NCI-H82 treated with DMSO at 0.1 percent for 48 hours (cell line): ENCODE measurements around the gene CHTF18.
"Not testable (repeated sequence)": the region's sequence is repeated elsewhere in the genome, so short reads cannot be mapped to it uniquely, and the experiment has no call there.

Source experiments
- DNase-seq: peaks from one replicate; lab custom pipeline; 2025; ENCODE audit not compliant: unreplicated experiment; lab: John Stamatoyannopoulos, UW

Gene CHTF18

DNA sequence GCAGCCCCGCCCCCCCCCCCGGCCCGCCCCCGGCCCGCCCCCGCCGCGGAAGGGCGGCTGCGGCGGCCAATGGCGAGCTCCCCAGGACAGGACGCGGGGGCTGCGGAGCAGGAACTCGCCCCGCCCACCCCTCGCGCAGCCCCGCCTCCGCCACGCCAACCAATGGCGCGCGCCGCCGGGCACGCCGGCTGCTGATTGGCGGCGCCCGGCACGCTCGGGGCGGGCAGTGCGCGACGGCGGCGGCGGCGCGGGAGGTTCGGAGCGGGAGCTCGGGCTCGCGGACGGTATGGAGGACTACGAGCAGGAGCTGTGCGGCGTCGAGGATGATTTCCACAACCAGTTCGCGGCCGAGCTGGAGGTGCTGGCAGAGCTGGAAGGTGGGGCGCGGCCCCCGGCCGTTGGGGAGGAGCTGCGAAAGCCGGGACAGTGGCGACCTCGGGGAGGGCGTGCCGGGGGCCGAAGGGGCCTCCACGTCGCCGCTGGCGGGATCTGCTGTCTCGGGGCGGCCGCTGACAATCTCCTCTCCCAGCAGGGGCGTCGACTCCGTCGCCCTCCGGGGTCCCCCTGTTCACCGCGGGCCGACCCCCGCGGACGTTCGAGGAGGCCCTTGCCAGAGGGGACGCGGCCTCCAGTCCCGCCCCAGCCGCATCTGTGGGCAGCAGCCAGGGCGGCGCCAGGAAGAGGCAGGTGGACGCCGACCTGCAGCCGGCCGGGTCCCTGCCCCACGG lies at the start of gene CHTF18:
TSS of gene CHTF18 (plus strand) at position 222 of the 728 bp plus-strand sequence. CDS start at position 287, 65 bp downstream.
- DNase-seq: peak; percentile 50

DNA sequence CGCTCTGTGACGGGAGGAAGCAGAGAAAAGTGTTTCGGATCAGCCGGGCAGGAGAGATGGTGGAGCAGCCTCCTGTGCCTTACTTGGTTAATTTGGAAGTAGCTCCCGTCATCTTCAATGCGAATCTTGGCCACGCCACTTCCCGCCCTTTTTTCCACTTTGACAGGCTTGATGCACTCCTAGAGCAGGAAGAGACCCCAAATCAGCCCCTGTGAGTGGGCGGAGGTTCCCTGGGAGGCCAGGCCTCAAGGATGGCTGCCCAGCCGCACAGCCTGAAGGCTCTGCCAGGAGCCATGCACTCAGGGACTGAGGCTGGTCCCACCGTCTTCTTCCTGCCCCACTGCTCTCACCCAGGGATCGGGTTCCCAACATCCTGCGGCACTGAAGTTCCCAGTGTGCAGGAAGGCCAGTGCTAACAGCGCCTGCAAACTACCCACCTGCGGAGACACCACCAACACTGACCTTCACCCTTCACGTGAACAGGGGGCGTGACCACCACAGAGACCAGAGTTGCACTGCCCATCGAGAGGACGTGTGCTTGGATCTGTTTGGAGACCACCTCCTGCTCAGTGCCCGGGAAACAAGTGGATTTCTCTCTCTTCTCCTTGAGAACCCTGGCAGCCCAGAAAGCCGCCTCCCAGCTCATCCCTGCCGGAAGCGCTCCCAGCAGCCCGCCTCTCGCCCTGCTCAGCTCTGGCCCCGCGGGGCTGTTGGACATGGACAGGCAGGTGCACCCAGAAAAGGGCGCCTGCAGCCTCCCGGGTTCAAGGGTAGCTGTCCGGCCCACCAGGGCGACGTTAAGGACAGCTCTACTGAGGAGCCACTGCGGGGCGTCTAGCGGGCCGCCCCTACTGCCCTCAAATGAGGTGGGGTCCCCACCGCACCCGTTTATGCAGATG lies 48.6 kb upstream of the CHTF18 start:
- DNase-seq: no peak

DNA sequence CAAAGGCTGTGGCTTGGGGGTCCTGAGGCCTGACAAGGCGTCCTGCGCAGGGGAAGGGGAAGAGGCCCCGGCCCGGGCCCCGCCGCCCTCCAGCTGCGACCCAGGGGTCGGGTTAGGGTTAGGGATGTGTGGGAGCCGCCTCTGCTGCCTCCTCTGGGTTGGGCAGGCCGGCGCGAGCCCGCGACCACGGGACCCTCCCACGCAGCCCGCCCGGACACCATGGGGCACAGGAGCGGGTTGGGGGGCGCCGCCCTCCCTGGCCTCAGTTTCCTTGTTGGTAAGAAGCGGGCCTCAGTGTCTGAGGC lies 48.0 kb upstream of the CHTF18 start:
- DNase-seq: no peak

DNA sequence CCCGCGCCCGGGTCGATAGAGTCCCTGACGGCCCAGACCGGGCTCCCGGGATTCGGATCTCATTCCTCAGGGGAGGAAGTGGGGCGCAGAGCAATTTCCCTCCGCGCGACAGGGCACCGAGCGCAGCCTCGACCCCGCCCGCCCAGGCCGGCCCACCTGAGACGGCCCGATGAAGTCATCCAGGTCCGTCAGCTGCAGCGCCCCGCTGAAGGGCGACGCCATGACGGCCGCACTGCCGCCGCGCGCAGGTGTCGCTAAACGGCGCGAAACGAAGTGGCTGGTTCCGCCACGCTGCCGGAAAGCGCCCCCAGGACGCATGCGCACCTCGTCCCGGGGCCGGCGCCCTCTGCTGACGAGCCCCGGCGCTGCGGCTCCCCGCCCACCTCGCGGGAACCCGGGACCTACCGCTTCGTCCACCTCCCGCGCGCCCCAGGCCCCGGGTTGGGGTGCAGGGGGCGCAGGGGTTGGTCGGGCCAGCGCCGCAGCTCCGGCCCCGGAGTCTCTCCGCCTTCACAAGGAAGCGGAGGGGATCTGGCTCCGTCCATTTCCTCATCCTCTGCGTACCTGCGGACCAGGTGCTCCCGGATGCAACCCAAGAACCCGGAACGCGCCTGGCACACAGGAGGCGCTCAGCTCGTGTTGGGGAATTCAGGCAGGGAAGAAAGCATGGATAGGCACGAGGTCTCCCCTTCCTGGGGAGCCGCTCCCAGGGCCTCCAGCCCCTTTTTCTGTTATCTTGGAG lies 47.5 kb upstream of the CHTF18 start, which contains the start of gene CIAO3:
TSS of gene CIAO3 (minus strand) at position 234 of the 742 bp plus-strand sequence. CDS start at position 222, 12 bp downstream.
- peak; percentile 16 for DNase-seq

DNA sequence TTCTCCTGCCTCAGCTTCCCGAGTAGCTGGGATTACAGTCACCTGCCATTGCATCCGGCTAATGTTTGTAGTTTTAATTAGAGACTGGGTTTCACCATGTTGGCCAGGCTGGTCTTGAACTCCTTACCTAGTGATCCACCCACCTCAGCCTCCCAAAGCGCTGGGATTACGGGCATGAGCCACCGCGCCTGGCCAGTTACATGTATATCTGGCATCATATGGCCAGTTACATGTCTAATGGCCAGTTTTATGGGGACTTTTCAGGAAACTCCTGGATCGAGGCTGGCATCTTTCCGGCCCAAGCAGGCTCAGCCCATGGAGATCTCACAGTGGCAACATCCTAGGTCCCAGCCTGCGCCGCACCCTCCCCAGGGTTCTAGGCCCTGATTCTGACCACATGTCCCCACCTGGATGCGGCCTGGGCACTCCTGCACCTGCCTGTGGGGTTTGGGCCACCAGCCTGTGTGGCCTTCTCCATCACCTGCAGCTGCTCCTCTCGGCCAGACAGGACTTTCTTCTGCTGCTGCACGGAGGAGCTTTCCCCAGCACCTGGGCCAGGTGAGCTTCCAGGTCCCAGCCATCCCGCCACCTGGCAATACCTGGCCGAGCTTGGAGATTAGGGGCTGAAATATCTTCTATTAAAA lies 46.3 kb upstream of the CHTF18 start:
- no peak for DNase-seq

DNA sequence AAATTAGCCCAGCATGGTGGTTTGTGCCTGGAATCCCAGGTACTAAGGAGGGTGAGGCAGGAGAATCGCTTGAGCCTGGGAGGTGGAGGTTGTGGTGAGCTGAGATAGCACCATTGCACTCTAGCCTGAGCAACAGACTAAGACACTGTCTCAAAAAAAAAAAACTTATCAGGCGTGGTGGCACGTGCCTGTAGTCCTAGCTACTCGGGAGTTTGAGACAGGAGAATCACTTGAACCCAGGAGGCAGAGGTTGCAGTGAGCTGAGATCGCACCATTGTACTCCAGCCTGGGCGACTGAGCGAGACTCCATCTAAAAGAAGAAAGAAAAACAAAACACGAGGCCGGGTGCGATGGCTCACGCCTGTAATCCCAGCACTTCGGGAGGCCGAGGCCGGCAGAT lies 45.5 kb upstream of the CHTF18 start:
- not testable (repeated sequence) for DNase-seq

DNA sequence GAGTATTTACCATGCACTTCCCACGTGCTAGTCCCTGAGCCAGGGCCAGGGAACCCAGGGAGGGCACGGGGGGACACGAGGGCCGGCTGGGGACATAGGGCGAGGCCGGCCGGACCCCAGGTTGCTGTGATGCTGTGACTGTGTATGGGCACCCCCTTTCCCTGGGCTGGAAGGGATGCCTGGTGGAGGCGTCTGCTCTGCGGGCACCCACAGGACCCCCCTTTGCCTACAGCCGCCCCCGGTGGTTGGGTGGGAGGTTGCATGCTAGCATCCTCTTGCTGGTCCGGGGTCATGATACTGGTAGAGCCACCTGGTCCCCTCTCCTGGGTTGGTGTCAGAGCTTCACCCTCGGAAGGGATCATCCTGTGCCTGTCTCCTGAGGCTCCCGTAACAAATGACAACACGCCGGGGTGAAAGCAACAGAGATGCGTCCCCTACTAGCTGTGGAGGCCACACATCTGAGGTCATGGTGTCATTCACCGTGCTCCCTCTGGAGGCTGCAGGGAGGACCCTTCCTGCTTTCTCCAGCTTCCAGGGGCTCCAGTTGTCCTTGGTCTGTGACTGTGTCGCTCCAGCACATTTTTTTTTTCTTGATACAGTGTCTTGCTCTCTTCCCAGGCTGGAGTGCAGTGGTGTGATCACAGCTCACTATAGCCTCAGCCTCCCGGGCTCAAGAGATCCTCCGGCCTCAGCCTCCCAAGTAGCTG lies 44.5 kb upstream of the CHTF18 start:
- DNase-seq: no peak

DNA sequence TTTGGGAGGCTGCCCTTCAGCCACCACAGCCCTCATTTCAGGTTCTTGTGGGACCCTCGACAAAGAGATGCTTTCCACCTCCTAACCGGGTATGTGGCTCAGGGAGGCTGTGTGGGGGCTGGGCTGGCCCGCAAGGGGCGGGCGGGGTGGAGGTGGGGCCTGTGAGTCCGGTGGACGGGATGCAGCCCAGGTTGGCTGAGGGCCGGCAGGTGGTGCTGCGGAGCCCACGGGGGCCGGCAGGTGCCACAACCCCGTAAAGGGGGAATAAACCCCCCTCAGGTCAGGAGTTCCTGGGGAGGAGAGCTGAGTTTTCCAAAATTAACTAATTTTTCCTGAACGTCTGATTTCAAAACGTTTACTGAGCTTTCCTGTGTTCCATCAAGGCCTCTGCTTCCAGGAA lies 42.7 kb upstream of the CHTF18 start:
- no peak for DNase-seq

DNA sequence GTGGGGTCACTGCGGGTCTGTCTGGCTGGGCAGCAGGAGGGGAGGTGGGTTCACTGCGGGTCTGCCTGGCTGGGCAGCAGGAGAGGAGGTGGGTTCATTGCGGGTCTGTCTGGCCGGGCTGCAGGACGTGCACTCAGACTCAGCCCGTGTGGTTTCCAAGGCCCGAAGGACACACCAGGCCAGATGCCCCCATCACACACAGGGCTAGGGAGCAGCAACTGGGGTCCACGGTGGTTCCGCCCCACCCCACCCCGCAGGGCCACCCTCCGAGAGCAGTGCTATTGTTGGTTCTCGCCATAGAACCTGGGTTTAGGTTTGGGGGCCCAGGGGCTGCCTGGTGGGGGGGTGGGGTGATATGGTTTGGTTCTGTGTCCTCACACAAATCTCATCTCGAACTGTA lies 41.8 kb upstream of the CHTF18 start:
- DNase-seq: no peak

DNA sequence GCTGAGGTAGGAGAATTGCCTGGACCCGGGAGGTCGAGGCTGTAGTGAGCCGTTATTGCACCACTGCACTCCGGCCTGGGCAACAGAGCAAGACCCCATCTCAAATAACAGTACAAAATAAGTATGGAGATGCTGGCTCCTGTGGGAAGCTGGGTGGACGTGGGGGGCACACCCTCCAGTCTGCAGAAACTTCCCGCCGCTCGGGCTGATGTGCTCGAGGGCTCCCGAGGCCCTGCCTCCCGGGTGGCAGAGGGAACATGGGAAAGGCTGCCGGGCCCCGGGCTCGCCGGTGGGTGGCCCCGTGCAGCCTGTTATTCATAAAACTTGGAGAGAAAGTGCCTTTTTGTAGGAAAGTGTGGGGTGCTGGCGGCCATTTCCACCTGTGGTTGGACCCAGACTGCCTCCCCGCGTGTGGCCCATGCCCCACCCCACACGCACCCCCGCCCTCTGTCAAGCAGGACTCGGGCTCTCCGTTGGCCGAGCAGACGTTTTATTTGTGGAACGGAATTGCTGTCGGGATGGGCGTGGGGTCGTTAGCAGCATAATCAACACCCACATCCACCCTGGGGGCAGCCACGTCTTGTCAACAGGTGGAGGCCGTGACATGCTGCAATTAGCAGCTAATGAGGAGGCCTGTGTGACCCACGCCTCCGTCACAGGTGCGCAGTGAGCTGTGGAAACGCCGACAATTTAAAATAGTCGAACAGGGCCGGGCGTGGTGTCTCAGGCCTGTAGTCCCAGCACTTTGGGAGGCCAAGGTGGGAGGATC lies 40.3 kb upstream of the CHTF18 start:
- DNase-seq: no peak

DNA sequence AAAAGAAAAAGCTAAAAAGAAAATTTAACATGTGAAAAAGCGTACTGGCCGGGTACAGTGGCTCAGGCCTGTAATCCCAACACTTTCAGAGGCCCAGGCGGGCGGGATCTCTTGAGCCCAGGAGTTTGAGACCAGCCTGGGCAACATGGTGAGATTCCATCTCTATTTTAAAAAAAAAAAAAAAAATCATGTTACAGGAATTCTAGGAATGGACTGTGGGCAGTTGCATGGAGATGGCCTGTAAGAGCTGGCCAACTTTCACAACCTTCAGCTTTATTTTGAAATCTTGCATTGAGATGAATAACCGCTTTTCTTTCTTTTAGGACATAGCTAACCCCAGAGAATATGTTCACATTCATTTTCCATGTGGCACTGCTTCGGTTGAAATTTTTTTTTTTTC lies 39.4 kb upstream of the CHTF18 start:
- no peak for DNase-seq

DNA sequence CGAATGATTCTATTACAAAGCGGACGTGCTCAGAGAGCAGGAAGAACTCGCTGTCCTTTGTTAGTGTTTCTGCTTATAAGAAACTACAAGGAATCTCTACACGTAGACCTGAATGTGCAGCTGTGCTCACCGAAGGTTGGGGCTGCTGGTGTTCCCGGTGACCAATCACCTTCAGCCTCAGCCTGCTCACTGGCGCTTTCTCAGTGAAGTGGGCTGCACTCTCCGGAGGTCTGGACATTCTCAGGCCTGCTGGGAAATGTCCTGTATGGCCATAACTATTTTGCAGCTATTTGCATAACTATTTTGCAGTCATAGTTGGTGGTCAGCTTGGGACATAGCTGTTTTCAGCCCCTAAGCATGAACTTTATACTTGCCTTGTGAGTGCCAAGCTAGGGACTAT lies 37.9 kb upstream of the CHTF18 start:
- DNase-seq: no peak

DNA sequence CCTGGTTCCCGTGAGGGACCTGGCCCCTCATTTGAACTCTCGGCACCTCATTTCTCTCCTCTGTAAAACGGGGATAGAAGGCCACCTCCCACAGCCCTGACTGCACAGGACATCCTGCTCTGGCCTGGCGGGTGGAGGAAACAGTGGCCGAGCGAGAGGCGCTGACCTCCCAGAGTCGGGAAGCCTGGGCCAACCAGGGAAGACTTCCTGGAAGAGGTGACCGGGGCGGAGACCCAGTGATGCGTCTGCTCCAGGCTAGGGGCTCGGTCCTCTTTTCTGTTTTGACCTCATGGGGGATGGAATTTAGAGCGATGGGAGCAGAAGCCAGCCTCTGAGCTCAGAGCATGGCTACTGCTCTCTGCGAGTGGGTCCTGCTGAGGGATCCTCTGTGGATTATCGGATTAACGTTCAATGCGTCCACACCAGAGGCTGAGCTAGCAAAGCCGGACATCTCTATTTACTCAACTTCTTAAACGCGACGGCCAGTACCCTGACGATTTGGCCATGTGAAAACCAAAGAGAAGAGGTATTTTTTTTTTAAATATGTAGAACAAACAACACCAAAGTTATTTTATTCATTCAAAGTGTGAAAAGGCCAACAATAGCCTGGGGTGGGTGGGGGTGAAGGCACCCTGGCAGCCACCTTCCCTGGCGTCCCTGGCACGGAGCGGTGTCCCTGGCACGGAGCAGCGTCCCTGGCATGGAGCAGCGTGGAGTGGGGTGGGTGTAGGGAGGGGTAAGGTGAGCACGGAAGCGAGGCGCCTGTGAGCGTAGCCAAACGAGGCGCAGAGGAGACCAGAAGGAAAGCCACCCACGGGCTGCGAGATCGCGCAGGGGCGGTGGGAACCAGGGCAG lies 37.0 kb upstream of the CHTF18 start:
- peak; percentile 18 for DNase-seq

DNA sequence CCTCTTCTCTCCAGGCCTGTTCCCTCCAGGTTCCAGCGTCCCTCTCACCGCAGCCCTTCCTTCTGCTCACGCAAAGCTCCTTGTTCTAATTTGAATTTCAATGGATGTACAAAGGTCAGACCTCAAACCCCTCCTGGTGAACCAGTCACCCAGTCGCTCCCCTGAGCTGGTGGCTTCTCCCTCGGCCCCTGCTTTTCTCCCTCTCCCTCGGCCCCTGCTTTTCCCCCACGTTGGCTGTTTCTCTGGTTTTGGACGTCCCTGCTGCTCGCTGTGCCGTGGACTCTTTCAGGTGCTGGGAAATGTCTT lies 36.5 kb upstream of the CHTF18 start:
- no peak for DNase-seq

DNA sequence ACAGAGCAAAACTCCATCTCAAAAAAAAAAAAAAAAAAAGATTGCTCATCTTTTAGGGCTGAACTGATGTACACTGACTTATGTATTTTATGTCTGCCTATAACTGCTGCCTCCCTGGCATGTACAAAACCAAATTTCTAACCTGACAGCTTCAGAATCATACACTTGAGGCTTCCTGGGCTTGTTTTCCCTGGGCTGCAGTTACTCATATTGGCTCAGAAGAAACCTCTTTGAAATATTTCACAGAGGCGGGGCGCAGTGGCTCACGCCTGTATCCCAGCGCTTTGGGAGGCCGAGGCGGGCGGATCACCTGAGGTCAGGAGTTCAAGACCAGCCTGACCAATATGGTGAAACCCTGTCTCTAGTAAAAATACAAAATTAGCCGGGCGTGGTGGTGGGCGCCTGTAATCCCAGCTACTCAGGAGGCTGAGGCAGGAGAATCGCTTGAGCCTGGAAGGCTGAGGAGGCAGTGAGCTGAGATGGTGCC lies 34.3 kb upstream of the CHTF18 start:
- not testable (repeated sequence) for DNase-seq

DNA sequence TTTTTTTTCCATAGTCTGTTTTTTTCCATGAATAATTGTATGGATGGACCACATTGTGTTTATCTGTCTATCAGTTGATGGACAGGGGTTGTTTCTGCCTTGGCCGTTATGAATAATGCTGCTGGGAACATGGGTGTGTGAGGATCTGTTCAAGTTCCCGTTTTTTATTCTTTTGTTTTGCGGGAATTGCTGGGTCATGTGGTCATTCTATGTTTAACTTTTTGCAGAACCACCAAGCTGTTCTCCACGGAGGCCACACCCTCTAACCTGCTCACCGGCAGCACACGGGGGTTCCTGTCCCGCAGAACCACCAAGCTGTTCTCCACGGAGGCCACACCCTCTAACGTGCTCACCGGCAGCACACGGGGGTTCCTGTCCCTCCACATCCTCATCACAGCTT lies 33.8 kb upstream of the CHTF18 start:
- DNase-seq: no peak

DNA sequence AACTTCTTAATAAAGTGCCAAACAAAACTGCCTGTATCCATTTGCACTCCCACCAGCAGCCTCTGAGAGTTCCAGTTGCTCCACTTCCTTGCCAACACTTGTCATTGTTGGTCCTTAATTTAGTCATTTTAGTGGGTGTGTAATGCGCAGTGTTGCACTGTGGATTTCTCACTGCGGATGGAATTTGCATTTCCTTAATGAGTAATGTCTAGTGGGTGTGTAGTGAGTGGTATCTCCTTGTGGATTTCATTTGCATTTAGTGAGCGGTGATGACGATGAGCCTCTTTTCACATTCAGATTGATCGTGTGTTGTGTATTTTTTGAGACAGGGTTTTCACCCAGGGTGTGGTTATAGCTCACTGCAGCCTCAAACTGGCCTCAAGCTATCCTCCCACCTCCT lies 32.0 kb upstream of the CHTF18 start:
- DNase-seq: no peak

DNA sequence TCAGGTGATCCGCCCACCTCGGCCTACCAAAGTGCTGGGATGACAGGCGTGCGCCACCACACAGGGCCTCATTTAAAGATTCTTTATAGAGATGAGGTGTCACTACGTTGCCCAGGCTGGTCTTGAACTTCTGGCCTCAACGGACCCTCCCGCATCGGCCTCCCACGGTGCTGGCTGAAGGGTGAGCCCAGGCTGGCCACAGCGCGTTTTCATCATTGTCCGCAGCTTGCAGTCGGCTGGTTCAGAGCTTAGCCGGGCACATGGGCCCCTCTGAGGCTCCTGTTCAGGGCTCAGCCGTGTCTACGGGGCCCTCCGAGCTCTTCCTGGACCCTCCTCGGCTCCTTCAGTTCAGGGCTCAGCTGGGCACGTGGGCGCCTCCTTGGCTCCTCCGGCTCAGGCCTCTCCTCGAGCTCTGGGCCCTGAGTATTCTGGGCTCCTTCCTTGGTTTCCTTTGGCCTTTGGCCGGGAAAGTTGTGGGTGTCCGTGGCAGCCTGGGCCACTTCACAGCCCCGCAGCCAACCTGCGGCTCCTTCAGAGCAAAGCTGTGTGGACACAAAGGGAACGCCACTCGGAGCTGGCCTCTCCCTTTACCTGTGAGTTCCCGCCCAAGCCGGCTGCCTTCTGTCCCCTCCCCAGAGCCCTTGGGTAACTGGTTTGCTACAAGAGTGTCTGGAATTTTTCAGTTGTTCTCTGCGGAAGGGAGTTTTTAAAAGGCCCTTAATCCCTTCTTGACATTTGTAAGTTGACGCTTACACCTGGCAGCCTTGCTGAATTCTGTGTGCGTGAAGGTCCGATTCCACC lies 29.1 kb upstream of the CHTF18 start:
- DNase-seq: no peak
